A673 (cell line): ENCODE measurements around the gene FBXO42.

Experiments
- EZH2 ChIP-seq: fragments of 200-600 bp; sonication (generic); IDR thresholded peaks from 2 replicates; pipeline ENCODE4 v1.6.1; 2017; ENCODE audit warnings: borderline replicate concordance, low read depth, mild to moderate bottlenecking, mixed read lengths, antibody characterized with exemption, low read length; ENCODE audit not compliant: poor library complexity, severe bottlenecking
- TF ChIP-seq, protein P1 (sequence below): fragments of 300-800, 200-600 bp; sonication (generic); conservative IDR thresholded peaks from 2 replicates; pipeline ENCODE4 v1.5.1; 2017; ENCODE audit warnings: low read depth, mild to moderate bottlenecking, antibody characterized with exemption, low read length, moderate library complexity, mixed read lengths

DNA sequence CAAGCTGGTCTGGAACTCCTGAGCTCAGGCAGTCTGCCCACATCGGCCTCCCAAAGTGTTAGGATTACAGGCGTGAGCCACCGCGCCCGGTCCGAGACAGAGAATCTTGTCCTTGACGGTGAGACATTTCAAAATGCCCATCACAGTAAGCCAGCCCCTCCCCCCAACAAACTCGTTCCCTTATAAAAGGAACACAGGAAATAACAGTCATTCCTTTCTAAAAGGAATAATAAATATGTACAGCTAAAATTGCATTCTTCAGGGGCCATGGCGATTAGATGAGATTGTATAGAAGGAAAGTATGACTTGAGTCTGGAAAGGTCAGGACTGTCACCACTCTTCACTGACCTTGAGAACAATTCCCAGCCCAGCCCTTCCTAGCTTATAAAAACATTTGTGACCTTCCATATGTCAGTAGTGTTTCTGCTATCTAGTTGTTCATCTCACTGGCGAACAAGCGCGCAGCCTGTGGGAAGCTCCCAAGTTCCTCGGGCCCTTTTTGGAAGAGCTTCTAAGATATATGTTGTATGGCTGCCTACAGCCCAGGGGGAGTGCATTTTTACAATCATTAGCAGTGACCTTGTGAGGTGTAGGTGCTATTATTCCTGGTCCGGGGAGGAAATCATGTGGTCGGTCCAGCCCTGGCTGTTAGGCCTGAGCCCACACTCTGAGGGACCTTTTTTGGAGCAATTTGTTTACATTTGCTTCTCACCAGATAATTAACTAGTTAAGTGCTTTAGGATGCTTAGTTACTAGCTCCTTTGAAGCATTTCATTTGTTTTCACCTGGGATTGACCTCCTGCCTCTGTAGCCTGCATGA, 23.5 kb upstream of the FBXO42 start:
- TF ChIP-seq, protein P1, sequence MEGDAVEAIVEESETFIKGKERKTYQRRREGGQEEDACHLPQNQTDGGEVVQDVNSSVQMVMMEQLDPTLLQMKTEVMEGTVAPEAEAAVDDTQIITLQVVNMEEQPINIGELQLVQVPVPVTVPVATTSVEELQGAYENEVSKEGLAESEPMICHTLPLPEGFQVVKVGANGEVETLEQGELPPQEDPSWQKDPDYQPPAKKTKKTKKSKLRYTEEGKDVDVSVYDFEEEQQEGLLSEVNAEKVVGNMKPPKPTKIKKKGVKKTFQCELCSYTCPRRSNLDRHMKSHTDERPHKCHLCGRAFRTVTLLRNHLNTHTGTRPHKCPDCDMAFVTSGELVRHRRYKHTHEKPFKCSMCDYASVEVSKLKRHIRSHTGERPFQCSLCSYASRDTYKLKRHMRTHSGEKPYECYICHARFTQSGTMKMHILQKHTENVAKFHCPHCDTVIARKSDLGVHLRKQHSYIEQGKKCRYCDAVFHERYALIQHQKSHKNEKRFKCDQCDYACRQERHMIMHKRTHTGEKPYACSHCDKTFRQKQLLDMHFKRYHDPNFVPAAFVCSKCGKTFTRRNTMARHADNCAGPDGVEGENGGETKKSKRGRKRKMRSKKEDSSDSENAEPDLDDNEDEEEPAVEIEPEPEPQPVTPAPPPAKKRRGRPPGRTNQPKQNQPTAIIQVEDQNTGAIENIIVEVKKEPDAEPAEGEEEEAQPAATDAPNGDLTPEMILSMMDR: no peak
- no peak for TF ChIP-seq EZH2
